HG03280 (cell line): ENCODE measurements around the gene CST7.
A peak's percentile ranks its signal among the peaks of the same experiment; 100 is the strongest.
"Not testable (repeated sequence)": the region's sequence is repeated elsewhere in the genome, so short reads cannot be mapped to it uniquely, and the experiment has no call there.

Source experiments
- ATAC-seq: cut with Tn5 transposase; IDR thresholded peaks from one replicate; pipeline ENCODE4 v1.9.1; 2021; ENCODE audit warnings: mild to moderate bottlenecking, moderate library complexity; ENCODE audit not compliant: unreplicated experiment

CST7 gene

GRCh38 chr20:24948939-24949679, at the start of gene CST7:
TSS of gene CST7 (plus strand) at chr20:24949269. CDS start at chr20:24949506, 237 bp downstream.
- no peak for ATAC-seq

GRCh38 chr20:24906806-24907205, 42.3 kb upstream of the CST7 start:
- no peak for ATAC-seq

DNA sequence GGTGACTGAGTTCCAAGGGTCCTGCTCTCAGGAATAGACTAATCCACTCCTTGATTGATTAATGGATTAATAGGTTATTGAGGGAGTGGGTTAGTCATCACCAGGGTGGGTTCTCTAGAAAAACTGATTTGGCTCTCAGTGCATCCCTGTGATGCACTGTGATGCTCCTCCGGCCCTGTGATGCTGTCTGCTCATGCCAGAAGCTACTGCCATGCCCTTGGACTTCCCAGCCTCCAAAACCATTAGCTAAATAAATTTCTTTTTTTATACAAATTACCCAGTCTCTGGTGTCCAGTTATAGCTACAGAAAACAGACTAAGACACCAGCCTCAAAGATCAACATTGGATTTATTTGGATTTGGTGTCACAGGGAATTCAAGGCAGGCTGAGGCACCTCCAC, 40.4 kb upstream of the CST7 start:
- ATAC-seq: no peak

- no peak for ATAC-seq
Measured at GRCh38 chr20:24909086-24909780, 39.8 kb upstream of the CST7 start.

- no peak for ATAC-seq
Measured at GRCh38 chr20:24909861-24910260, 39.2 kb upstream of the CST7 start.

GRCh38 chr20:24910461-24910860, 38.6 kb upstream of the CST7 start:
- ATAC-seq: no peak

GRCh38 chr20:24911461-24911860, 37.6 kb upstream of the CST7 start:
- ATAC-seq: no peak

DNA sequence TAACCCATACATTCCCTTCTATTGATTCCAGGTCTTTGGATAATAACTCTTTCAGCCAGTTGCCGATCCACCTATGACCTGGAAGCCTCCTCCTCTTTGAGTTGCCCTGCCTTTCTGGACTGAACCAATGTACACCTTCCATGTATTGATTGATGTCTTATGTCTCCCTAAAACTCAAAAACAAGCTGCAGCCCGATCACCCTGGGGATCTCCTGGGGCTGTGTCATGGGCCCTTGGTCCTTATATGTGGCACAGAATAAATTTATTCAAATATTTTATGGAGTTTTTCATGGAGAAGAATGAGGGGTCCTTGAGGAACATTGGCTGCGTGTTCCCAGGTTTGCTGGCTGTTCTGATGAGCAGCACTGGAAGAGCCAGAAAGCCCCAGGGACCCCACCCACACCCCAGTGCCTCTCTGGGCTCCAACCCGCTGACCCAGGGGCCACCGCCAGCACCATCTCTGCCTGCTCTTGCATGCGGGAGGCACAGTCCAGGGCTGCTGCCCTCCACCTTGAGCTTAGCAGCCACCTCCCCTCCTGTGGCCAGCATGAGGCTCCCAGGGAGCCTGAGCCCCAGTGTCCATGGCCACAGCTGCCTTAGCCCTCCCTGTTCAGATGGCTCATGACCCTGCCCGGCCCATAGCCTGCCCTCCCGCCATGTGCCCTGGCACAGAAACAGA, 36.5 kb upstream of the CST7 start:
- ATAC-seq: no peak

GRCh38 chr20:24913076-24913628, 35.9 kb upstream of the CST7 start:
- no peak for ATAC-seq

DNA sequence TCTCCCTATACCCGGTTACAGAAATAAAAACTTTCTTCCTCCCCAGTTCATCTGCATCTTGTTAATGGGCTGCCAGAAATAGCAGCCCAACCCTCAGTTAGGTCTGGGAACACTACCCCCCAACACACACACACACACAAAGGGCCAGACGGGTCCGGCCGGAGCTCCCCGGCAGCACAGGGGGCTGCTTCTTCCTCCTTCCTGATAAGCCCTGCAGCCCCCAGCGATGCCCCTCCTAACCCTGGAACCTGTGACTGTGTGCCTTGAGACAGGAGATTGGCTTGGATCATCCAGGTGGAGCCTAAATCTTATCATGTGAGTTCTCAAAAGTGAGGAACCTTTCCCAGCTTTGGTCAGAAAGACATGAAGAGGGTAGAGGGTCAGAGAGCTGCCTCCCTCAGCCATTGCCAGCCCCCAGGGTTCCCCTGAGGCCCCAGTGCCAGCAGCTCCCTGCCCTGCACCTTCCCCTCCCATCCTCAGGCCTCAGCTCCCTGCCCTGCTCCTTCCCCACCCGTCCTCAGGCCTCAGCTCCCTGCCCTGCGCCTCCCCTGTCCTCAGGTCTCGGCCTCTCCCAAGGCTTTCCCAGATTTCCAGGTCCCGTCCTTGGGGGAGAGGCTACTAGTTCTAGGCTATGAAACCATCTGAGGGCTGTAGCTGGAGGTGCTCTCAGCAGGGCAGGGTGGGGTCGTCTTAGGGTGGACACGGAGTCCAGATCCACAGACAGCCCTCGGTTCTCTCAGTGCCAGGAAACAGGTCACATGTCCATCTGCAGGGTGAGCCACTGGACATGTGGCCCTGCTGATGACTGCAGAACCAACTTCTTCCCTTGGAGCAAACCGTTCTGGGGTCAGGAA, 34.5 kb upstream of the CST7 start:
- no peak for ATAC-seq

GRCh38 chr20:24915440-24915839, 33.6 kb upstream of the CST7 start:
- no peak for ATAC-seq

DNA sequence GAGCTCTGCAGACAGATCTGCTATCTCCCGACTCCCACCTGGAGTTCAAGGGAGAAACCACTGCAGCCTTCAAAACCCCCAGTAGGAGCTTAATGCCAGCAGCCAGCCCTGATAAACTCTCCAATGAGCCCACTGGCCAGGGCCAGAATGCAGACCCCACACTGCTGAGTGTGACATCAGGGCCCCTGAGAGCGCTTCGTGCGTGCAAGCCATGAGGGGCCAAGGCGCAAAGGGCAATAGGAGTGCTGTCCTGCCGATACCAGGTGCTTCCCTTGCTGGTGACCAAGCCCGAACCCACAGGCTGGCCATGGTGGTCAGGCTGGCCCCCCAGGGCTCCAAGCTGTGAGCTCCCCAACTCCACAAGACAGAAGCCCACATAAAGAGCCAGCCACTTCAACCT, 33.2 kb upstream of the CST7 start:
- no peak for ATAC-seq

DNA sequence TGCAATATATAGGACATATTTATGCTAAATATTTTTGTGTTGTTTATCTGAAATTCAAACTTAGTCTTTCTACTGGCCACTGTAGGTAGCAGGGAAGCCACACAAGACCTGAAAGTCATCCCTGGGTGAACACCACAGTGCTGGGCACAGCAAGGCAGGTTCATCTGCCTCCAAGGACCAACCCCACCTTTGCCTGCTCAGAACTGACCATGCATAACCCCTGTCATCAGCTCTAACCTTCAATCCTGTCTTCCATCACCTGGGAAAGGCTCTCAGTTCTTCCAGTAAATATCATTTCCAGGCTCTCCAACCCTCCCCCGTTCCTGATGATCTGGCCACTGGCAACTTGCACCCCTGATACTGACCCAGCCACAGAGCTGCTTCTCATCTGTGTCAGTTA, 32.7 kb upstream of the CST7 start:
- no peak for ATAC-seq

DNA sequence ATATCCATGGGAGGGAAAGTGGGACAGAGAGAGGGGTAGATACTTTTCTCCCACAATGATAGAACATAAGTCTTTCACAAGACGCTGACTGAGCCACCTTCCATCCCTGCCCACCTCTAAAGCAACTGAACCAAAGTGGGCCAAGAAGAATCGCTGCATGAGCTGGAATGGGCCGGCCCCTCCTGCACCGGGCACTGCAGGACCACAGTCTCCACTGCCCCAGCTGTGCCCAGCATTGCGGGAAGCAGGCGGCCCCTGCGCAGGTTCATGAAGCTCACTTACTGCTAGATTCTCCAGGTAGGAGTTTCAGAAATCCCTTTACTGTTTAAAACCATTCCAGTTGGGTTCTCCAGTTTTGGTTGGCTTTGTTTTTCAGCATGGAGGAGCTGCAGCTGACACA, 32.0 kb upstream of the CST7 start:
- ATAC-seq: no peak

- peak; percentile 55 for ATAC-seq
Measured at GRCh38 chr20:24917797-24918578, 31.1 kb upstream of the CST7 start.

GRCh38 chr20:24918579-24919566, 30.2 kb upstream of the CST7 start:
- ATAC-seq: no peak

- not testable (repeated sequence) for ATAC-seq
Measured at GRCh38 chr20:24919665-24920064, 29.4 kb upstream of the CST7 start.

GRCh38 chr20:24920706-24921105, 28.4 kb upstream of the CST7 start:
- not testable (repeated sequence) for ATAC-seq

DNA sequence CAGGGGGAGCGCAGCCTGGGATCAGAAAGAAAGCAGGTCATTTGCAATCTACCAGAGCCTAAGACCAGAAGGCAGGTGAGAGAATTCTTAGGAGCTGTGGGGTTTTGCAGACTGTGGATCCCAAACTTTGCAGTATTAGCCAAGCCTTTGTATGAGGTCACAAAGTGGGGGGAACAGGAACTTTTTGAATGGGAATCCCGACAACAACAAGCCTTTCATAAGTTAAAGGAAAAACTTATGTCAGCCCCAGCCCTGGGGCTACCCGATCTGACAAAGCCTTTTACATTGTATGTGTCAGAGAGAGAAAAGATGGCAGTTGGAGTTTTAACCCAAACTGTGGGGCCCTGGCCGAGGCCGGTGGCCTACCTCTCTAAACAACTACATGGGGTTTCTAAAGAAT, 19.8 kb upstream of the CST7 start:
- not testable (repeated sequence) for ATAC-seq
